GM21825 (cell line): ENCODE measurements around the gene ETFB.

Source experiments
- ATAC-seq: cut with Tn5 transposase; IDR thresholded peaks from one replicate; pipeline ENCODE4 v1.9.1; 2021; ENCODE audit warnings: mild to moderate bottlenecking, moderate library complexity; ENCODE audit not compliant: unreplicated experiment

Gene ETFB

DNA sequence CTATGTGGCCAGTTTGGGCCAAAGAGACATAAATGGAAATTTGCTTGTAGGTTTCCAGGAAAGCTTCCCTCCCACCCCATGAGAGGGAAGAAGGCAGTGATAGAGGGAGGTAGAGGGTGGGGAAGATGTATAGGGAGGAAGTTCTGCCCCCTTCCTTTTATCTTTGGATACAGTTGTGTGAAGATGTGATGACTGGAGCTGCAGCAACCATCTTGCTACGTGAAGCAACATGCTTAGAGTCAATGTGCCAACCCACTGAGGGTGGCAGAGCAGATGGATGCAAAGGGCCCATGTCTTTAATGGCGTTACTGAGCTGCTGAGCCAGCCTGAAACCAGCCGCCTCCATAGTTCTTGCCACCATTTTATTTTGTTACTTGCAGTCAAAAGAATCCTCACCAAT, 35.0 kb downstream of the ETFB start:
- no peak for ATAC-seq

DNA sequence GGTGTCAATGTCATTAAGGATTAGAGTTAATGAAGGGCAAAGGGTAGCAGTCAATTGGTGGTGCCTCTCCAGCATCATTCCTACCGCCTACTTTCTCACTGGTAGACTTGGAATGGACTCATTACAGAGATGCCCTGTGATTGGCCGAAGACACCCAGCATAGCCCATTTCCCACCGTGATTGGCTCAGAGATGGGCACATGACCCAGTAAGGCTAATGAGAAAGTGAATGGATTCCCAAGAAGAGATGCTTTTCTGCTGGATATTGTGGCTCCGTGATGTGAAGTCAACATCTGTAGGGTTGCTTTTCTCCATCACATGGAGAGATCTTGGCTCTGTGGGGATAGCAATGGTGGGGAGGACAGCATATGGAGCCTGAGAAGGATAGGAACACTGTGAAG, 35.8 kb downstream of the ETFB start:
- ATAC-seq, result no peak

DNA sequence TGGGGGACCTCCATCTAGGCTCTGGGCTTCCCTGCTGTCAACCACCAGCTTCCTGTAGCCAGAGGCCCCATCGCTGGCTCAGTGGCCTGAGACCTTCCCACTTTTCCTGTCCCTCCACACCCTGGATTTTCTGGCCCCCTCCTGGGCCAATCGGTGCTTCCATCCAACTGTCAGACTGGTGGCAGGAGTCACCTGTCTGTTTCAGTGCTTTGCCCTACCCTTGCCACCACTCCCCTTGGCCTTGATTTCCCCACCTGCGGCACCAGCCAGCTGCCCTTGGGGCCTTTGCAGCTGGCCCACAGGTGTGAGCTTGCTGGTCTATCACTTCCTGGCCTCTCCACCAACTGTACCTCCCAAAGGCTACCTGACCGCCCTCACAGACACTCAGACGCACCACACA, 36.8 kb downstream of the ETFB start:
- no peak for ATAC-seq

DNA sequence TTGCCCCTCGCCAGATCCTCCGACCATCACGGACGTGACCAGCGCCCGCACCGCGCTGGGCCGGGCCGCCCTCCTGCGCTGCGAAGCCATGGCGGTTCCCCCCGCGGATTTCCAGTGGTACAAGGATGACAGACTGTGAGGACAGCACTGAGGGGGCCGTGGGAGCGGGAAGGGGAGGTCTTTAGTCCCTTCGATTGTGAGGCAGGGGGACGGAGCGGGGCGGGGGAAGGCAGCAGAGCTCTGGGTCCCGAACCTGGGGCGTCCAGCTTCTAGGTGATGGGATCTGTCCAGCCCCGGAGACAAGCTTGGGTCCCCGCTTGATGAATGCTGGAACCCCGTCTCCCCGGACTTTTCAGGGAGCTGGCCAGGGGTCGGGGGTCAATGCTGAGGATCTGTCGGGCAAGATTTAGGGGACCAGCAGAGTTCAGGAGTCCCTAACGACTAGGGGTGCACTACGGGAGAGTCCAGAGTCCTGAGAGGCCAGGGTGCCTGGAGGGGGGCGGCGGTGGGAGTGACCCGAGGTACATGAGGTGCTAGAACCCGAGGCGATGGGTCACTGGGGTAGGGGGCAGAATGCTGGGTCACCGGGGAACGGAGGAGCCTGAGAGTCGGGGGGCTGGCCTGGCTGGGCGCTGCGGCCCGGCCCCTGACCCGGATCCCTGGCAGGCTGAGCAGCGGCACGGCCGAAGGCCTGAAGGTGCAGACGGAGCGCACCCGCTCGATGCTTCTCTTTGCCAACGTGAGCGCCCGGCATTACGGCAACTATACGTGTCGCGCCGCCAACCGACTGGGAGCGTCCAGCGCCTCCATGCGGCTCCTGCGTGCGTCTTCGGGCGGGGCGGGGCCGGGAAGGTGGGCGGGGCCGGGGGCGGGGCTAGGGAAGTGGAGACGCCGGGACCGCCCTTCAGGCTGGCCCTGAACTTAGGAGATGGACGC, 38.9 kb downstream of the ETFB start:
- ATAC-seq, result no peak

DNA sequence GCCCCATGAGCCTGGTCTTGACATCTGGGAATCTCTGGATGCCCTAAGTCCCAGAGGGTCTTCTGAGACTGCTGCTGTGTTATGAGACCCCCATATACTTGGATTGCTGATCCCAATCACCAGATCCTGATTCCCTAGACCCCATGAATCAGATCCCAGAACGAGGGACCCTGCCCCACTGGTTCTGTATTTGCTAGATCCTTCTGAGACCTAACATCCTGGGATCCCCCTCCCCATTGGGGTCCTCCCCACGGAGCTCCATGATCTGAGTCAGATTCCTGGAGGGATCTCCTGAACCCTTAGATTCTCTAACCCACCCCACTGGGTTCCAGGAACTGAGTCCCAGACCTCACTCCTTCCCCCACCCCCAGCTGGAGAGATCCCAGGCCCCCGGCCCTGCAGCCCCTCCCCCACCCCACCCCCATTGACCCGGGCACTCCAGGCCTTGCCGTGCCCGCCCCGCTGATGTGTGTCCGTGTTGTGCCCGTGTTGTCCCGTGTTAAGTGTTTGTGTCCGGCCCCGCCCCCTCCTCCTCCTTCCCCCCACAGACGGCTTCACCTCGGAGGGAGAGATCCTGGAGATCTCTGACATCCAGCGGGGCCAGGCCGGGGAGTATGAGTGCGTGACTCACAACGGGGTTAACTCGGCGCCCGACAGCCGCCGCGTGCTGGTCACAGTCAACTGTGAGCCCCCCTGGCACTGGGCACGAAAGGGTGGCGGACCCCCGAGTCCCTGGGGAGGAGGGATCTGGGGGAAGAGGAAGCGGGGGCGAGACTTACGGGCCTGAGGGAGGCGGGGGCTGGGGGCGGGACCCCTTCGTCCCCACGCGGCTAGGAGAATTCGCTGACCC, 39.7 kb downstream of the ETFB start:
- no peak for ATAC-seq

DNA sequence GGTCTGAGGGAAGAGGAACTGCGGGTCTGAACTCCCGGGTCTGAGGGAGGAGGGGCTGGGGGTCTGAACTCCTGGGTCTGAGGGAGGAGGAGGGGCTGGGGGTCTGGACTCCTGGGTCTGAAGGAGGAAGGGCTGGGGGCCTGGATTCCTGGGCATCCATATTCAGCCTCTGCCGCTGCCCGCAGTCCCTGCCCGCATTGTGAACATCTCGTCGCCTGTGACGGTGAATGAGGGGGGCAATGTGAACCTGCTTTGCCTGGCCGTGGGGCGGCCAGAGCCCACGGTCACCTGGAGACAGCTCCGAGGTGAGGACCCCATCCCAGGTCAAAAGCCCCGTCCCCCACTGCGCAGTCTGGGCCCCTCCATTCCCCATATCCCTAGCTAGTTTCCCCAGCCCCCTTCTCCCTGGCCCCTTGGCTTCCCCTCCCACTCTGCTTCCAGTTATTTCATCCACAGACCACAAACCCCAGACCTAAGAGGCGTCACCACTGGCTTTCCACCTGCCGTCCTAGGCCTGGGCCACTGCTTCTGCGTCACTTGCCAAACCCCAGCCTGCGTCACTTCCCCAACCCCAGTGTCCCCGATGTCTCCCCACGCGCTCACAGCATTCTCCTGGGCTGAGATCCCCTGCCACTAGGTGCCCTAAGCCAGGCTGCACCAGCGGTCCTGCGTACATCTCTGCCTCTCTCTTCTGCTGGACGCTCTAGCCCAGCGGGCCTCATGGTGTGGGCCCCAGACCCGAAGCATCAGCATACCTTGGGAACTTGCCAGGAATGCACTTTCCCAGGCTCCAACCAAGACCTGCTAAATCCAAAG, 40.8 kb downstream of the ETFB start:
- ATAC-seq, result no peak

DNA sequence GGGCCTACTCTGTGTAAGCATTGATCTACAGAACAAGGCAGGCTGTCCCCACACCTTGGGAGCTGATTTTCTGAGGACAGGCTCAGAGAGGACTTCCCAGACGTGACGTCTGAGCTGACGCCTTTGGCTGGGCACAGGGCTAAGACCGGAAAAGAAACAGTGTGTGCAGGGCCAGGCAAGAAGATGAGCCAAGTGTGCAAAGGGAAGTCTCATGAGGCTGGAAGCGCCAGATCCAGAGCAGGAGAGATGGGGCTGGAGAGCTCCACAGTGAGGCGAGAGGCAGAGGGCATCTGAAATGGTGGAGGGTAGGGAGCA, 42.1 kb downstream of the ETFB start:
- ATAC-seq, result no peak

DNA sequence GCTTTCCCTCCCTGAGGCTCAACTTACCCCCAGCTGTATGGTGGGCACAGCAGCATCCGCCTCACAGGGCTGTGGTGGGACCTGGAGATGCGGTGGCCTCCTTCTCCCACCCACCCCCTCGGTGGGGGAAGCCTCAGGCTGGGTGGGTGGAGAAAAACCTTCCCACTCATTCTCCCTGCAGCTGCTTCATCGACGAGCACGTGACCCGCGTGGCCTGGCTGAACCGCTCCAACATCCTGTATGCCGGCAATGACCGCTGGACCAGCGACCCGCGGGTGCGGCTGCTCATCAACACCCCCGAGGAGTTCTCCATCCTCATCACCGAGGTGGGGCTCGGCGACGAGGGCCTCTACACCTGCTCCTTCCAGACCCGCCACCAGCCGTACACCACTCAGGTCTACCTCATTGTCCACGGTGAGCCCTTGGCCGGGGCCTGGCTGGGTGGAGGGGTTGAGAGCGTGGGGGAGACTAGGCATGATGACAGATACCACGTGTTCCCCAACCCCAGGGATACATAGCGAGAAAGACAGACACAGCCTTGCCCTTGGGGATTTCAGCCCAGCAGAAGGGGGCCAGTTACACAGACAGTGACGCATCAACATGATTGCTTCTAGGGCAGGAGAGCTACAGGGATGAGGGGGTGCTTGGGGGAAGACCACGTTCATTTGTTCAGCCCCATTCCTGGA, 42.6 kb downstream of the ETFB start:
- no peak for ATAC-seq

DNA sequence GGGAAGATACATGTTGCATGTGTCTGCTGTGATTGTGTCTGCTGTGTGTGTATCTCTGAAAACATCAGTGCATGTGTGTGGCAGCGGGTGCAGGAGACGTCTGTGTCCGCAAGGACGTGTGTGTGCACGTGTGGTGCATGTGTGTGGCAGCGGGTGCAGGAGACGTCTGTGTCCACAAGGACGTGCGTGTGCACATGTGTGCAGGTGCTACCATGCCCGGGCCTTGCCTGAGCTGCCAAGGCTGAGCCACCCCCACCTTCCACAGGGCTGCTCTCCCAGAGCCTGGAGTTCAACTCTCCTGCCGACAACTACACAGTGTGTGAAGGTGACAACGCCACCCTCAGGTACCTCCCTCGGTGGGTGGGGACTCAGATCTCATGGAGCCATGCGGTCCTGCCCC, 44.4 kb downstream of the ETFB start:
- no peak for ATAC-seq

DNA sequence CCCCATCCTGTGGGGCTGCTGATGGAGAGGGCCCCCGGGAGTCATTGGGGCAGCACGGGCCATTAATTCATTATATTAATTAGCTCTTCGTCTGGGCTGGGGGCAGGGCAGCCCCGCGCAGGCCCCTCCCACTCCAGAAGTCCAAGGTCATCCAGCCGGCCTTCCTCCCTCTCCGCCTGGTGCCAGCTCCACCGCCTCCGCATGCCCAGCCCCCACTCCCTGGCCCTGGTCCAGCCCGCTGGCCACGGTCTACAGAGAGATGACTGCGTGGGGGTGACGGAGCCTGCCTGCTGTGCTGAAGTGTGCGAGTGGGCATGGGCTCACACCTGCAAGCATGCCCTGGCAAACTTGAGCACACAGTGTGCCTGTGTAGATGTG, 45.9 kb downstream of the ETFB start:
- ATAC-seq, result no peak

DNA sequence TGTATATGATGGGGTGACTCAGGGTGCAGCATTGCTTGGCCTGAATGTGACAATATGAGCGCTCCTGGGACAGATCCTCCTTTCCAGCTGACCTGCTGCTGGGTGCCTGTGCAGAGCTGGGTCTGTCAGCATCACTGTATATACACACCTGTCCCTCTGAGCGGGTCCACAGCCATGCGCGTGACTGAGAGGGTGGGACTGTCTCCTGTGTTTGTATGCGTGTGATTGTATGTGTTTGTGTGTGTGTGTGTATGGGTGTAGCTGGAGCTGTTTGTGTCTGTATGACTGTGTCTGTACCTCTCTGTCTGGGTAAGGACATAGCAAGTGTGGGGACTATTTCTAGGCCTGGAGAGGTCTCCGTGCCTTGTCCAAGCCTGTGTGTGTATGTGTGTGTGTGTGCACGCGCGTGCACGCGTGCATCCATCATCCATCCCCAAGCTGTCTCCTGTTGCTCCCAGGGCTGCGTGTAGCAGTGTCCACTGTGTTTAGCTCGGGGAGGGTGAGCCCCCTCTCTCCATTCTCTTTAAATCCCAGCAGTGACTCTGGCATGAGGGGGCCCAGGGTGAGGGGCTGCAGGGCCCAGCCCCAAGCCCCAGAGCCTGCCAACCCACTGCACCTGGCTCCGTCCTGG, 46.4 kb downstream of the ETFB start:
- ATAC-seq, result no peak

DNA sequence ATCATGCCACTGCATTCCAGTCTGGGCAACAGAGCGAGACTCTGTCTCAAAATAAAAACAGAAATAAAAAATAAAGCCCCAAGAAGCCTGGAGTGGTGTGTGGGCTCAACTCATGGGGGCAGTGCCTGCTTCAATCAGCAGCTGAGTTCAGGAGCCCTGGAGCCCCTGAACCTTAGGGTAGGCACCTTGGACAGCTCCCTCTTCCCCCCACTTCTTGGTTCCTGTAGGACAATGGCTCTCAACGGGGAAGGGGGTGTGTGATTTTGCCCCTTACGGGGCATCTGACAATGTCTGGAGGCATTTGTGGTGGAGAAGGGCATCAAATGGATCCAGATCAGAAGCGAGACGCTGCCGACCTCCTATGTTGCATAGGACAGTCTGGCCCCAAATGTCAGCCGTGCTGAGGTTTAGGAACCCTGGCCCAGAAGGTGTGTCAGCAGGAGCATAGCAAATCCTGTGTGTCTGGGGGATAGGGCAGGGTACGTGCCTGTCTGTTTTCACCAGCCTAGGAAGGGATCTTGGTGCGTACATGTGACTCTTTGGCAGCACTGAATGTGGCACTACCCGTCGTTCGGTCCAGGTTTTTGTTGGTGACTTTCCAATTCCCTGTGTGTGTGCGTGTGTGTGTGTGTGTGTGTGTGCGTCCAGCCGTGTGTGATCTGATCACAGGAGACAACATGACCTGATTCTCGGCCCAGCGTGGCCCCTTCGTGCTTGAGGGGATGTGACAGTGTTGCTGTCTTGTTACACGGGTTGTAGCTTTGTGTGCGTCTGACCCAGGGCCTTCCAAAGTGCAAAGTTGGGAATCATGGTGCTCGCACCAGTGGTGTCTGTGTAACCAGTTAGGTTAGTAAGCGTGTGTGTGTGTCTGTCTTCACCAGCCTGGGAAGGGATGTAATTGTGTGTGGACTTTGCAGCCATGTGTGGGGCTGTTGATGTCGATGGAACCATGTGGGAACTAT, 47.2 kb downstream of the ETFB start:
- ATAC-seq, result no peak

DNA sequence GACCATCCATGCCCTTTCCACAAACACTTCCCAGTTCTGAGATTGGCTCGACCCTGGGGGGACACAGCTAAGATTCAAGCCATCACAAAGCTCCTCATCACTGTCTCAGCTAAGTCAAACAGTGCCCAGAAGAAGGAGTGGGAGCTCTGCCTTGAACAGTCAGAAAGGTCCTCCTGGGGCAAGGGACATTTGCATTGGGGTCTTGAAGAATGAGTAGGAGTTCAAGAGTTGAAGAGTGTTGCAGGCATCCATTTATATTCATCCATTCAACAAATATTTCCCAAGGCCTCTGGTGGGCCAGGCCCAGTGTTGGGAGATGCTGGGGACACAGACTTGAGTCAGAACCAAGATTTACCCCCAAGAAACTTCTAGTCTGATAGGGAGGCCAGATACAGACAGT, 48.2 kb downstream of the ETFB start:
- ATAC-seq, result no peak

DNA sequence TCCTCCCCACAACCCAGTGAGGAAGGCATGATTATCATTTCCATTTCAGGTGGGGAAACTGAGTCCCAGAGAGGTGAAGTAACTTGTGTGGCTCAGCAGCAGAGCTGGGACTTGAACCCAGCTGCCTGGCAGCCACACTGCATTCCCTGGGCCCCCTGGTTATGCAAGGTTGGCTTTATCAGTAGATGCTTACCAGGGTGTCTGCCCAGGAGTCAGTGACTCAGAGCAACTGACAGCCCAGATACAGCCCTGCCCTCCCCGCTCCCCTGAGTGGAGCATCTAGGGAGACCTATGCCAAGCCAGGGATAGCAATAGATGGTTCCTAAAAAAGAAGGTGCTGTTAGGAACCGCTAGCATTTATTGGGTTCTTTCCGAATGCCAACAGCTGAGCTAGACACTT, 48.8 kb downstream of the ETFB start:
- no peak for ATAC-seq

DNA sequence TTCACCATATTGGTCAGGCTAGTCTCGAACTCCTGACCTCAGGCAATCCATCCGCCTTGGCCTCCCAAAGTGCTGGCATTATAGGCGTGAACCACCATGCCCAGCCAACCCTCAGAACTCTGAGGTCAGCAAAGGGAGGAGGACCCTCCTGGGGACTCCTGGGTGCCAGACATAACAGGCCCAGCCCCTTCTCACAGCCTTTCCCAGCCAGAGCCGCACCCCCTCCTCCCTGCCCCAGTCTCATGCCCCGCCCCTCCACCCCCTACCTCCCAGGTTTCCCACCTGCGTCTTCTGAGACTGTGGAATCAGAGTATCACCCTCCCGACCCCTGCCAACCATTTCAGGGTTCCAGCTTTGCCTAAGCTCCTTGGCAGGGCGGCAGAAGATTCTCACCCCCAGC, 49.5 kb downstream of the ETFB start:
- no peak for ATAC-seq

DNA sequence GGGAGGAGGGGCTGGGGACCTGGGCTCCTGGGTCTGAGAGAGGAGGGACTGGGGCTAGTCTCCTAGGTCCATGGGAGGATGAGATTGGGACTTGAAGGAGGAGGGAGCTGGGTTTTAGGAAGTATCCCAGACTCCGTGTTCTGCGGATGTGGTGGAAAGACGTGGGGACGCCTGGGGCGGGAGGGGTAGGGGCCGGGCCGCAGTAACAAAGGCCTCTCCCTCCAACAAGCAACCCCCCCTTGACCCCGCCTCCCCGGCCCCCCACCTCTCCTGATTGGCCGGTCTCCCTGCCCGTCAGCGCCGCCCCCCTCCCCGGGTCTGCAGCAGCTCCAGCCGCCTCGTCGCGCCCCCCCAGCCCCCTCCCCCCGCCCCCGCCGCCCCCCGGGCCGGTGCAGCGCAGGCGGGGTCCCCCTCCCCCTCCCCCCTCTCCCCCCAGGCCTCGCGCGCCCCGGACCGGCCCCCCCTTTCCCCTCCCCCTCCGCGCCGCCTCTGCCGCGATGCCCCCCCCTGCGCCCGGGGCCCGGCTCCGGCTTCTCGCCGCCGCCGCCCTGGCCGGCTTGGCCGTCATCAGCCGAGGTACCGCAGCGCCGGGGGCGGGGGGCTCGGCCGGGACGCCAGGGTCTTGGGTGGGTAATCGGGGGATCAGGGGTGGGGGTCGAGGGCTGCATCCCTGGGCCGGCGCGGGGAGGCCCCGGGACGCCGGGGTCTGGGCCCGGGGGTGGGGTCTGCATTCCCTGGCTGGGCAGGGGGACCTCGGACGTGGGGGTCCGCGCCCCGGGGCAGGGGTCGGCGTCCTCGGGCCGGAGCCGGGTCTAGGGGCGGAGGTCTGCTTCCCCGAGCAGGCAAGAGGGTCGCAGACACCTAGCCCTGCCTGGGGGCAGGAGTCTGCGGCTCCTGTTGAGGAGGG, 54.6 kb downstream of the ETFB start, which contains the start of gene IGLON5:
TSS of gene IGLON5 (plus strand) at position 294 of the 907 bp plus-strand sequence. CDS start at position 498, 204 bp downstream.
- no peak for ATAC-seq

DNA sequence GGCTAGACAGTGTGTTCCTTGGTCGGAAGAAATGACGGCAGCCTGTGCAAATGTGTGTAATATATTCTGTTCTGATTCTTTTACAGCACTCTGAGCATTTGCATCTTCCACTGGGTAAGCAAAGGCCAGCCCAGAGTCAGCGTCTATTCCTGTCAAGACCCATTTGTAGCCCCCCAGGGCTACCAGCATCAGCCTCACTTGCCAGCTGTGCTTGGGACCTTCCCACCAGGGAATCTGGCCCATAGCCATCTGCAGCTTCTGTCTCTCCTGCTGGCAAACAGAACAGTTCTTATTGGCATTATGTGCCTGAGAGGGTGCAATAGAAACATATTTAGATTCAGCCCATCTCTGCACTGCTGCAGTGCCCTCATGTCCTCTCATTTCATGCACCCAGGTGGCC, 60.7 kb downstream of the ETFB start:
- ATAC-seq, result no peak

DNA sequence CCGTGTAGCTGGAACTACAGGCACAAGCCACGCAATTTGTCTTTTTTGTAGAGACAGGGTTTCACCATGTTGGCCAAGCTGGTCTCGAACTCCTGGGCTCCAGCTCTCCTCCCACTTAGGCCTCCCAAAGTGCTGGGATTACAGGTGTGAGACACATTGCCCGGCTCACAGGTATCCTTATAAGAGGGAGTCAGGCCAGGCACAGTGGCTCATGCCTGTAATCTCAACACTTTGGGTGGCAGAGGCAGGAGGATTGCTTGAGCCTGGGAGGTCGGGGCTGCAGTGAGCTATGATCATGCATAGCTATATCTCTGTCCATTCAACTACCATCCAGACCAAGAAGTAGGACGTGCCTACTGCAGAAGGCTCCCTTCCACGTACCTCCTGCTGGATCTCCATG, 64.9 kb downstream of the ETFB start:
- no peak for ATAC-seq
